ENCODE results near the gene MSL3. TPM values are rescaled to one million over a fixed set of nuclear protein-coding genes. Genes with fewer than 3 reads are reported as not detected.

The MSL3 gene
- total RNA-seq, 1 experiment from 2014 or later, result 39.3 TPM

- H3K27ac ChIP-seq, result no peak overlapping the region
- no peak for DNase-seq
- no peaks in the 10 kb centered on the region for H3K27me3 ChIP-seq (ENCODE audit: insufficient read depth, low read depth)
- H3K9me2 ChIP-seq (ENCODE audit: insufficient read depth), result no peaks in the 10 kb centered on the region
- no peaks in the 10 kb centered on the region for H4K20me1 ChIP-seq (ENCODE audit: insufficient read depth)
- POLR2A ChIA-PET (ENCODE audit: unreplicated experiment), result no interaction called here
- H3K79me2 ChIP-seq (ENCODE audit: low read depth), result no peaks in the 10 kb centered on the region
- no peaks in the 10 kb centered on the region for H3K36me3 ChIP-seq (ENCODE audit: low read depth)
- H2AFZ ChIP-seq, result no peak overlapping the region
- no peaks in the 10 kb centered on the region for H3K4me1 ChIP-seq (replicated peaks; ENCODE audit: insufficient read depth)
- no peak overlapping the region for H3K4me2 ChIP-seq
- no TSS peak for BruUV-seq (replicated peaks)
- no peaks in the 10 kb centered on the region for H3F3A ChIP-seq (ENCODE audit: insufficient read depth, low read depth)
- TF ChIP-seq, protein P1, sequence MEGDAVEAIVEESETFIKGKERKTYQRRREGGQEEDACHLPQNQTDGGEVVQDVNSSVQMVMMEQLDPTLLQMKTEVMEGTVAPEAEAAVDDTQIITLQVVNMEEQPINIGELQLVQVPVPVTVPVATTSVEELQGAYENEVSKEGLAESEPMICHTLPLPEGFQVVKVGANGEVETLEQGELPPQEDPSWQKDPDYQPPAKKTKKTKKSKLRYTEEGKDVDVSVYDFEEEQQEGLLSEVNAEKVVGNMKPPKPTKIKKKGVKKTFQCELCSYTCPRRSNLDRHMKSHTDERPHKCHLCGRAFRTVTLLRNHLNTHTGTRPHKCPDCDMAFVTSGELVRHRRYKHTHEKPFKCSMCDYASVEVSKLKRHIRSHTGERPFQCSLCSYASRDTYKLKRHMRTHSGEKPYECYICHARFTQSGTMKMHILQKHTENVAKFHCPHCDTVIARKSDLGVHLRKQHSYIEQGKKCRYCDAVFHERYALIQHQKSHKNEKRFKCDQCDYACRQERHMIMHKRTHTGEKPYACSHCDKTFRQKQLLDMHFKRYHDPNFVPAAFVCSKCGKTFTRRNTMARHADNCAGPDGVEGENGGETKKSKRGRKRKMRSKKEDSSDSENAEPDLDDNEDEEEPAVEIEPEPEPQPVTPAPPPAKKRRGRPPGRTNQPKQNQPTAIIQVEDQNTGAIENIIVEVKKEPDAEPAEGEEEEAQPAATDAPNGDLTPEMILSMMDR (conservative IDR thresholded peaks at IDR 0.05), result no peak
- TF ChIP-seq EZH2 (IDR thresholded peaks at IDR 0.05; ENCODE audit: low read depth), result no peak
- no peaks in the 10 kb centered on the region for H3K9me3 ChIP-seq (ENCODE audit: insufficient read depth, low read depth)
- intact Hi-C loops (cut with micrococcal nuclease; ENCODE audit: unreplicated experiment), result no loop called here
- CTCF ChIA-PET, result no interaction called here
- no peak overlapping the region for H3K4me3 ChIP-seq
Measured at GRCh38 chrX:11784543-11784942, 26.5 kb downstream of the MSL3 start.

GRCh38 chrX:11786862-11787261 lies 28.8 kb downstream of the MSL3 start:
- H4K20me1 ChIP-seq (ENCODE audit: insufficient read depth), result no peaks in the 10 kb centered on the region
- no peaks in the 10 kb centered on the region for H3K4me1 ChIP-seq (replicated peaks; ENCODE audit: insufficient read depth)
- no peak overlapping the region for H3K4me3 ChIP-seq
- ChIA-PET CTCF (no interaction called here), POLR2A (ENCODE audit: unreplicated experiment) (no interaction called here)
- H3K79me2 ChIP-seq (ENCODE audit: low read depth), result no peaks in the 10 kb centered on the region
- no peaks in the 10 kb centered on the region for H3F3A ChIP-seq (ENCODE audit: insufficient read depth, low read depth)
- H3K9me3 ChIP-seq (ENCODE audit: insufficient read depth, low read depth), result no peaks in the 10 kb centered on the region
- no TSS peak for BruUV-seq (replicated peaks)
- no peak overlapping the region for H3K4me2 ChIP-seq
- intact Hi-C loops (cut with micrococcal nuclease; ENCODE audit: unreplicated experiment), result no loop called here
- no peaks in the 10 kb centered on the region for H3K9me2 ChIP-seq (ENCODE audit: insufficient read depth)
- no peak overlapping the region for H2AFZ ChIP-seq
- no peak for TF ChIP-seq EZH2 (IDR thresholded peaks at IDR 0.05; ENCODE audit: low read depth)
- TF ChIP-seq, protein P1 (conservative IDR thresholded peaks at IDR 0.05), result no peak
- H3K36me3 ChIP-seq (ENCODE audit: low read depth), result no peaks in the 10 kb centered on the region
- H3K27me3 ChIP-seq (ENCODE audit: insufficient read depth, low read depth), result no peaks in the 10 kb centered on the region
- DNase-seq, result no peak
- H3K27ac ChIP-seq, result no peak overlapping the region

DNA sequence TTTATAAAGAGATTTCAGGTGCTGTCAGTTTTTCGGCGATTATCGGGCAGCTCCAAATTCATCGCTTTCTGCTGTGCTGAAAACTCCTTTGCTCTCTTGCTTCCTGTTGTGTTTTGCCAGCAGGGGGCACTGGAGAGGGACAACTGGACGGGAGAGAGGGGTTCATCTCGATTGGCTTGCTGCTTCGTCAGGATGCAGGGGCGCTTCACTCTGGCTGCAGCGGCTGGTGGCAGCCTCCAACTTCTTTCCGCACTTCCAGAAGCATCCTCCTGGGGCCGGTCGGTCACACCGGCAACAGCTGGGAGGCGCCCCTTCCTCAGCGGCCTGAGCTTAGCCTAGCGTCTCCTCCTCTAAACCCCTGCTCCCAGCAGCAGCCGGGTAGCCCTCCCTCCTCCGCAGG lies 29.5 kb downstream of the MSL3 start:
- POLR2A ChIA-PET (ENCODE audit: unreplicated experiment), result interaction anchor here (0.6 kb wide), 1 partner anchor 12 kb away, joined by 3 read pairs; no protein-coding TSS in a partner anchor

More for the DNA sequence above, 29.5 kb downstream of the MSL3 start:
- intact Hi-C loops (cut with micrococcal nuclease; ENCODE audit: unreplicated experiment), result no loop called here
- TF ChIP-seq, protein P1 (conservative IDR thresholded peaks at IDR 0.05), result no peak
- TF ChIP-seq EZH2 (IDR thresholded peaks at IDR 0.05; ENCODE audit: low read depth), result no peak
- DNase-seq, result no peak
- Histone ChIP-seq H3K4me3 (no peak overlapping the region), H4K20me1 (ENCODE audit: insufficient read depth) (no peaks in the 10 kb centered on the region), H3K4me1 (replicated peaks; ENCODE audit: insufficient read depth) (no peaks in the 10 kb centered on the region), H3F3A (ENCODE audit: insufficient read depth, low read depth) (no peaks in the 10 kb centered on the region), H3K79me2 (ENCODE audit: low read depth) (no peaks in the 10 kb centered on the region), H3K27me3 (ENCODE audit: insufficient read depth, low read depth) (no peaks in the 10 kb centered on the region), H3K9me2 (ENCODE audit: insufficient read depth) (no peaks in the 10 kb centered on the region), H3K9me3 (ENCODE audit: insufficient read depth, low read depth) (no peaks in the 10 kb centered on the region), H3K36me3 (ENCODE audit: low read depth) (no peaks in the 10 kb centered on the region), H3K4me2 (no peak overlapping the region), H3K27ac (no peak overlapping the region), H2AFZ (no peak overlapping the region)
- BruUV-seq (replicated peaks), result no TSS peak
- CTCF ChIA-PET, result no interaction called here

Data from PC-9 (cell line).